ENCODE measurements around the gene TUBB3. TPM values are rescaled to one million over a fixed set of nuclear protein-coding genes. Genes with fewer than 3 reads are reported as not detected.
"Not testable (repeated sequence)": the region's sequence is repeated elsewhere in the genome, so short reads cannot be mapped to it uniquely, and the experiment has no call there.

TUBB3 gene
- polyA plus RNA-seq, 4 donors: 6.7 to 18.6 (median 9.8) TPM

- no peak for DNase-seq (ENCODE audit: low read depth in 4 of 4, low spot score in 3 of 4)
Measured at GRCh38 chr16:89960966-89961365, 37.8 kb downstream of the TUBB3 start.

GRCh38 chr16:89961920-89962319 lies 38.8 kb downstream of the TUBB3 start:
- DNase-seq (ENCODE audit: low read depth in 4 of 4, low spot score in 3 of 4): no peak

- DNase-seq (ENCODE audit: low read depth in 4 of 4, low spot score in 3 of 4): no peak
Measured at GRCh38 chr16:89962754-89963498, 39.8 kb downstream of the TUBB3 start.

GRCh38 chr16:89964201-89964600 lies 41.1 kb downstream of the TUBB3 start:
- no peak for DNase-seq (ENCODE audit: low read depth in 4 of 4, low spot score in 3 of 4)

GRCh38 chr16:89965447-89966225 lies 42.5 kb downstream of the TUBB3 start:
- no peak for DNase-seq (ENCODE audit: low read depth in 4 of 4, low spot score in 3 of 4)

GRCh38 chr16:89966756-89967155 lies 43.6 kb downstream of the TUBB3 start:
- no peak for DNase-seq (ENCODE audit: low read depth in 4 of 4, low spot score in 3 of 4)

GRCh38 chr16:89967436-89967835 lies 44.3 kb downstream of the TUBB3 start:
- not testable (repeated sequence) for DNase-seq (ENCODE audit: low read depth in 4 of 4, low spot score in 3 of 4)

GRCh38 chr16:89968074-89968473 lies 44.9 kb downstream of the TUBB3 start:
- not testable (repeated sequence) for DNase-seq (ENCODE audit: low read depth in 4 of 4, low spot score in 3 of 4)

GRCh38 chr16:89969741-89970410 lies 46.7 kb downstream of the TUBB3 start:
- DNase-seq (ENCODE audit: low read depth in 4 of 4, low spot score in 3 of 4): no peak

GRCh38 chr16:89971495-89972243 lies 48.5 kb downstream of the TUBB3 start:
- no peak for DNase-seq (ENCODE audit: low read depth in 4 of 4, low spot score in 3 of 4)

GRCh38 chr16:89972244-89973234 lies 49.4 kb downstream of the TUBB3 start:
- peak; percentile 87 to 96 (median 90) for DNase-seq (ENCODE audit: low read depth in 4 of 4, low spot score in 3 of 4)

GRCh38 chr16:89973235-89973634 lies 50.1 kb downstream of the TUBB3 start:
- DNase-seq (ENCODE audit: low read depth in 4 of 4, low spot score in 3 of 4): no peak

GRCh38 chr16:89973654-89974335 lies 50.7 kb downstream of the TUBB3 start:
- no peak for DNase-seq (ENCODE audit: low read depth in 4 of 4, low spot score in 3 of 4)

- no peak for DNase-seq (ENCODE audit: low read depth in 4 of 4, low spot score in 3 of 4)
Measured at GRCh38 chr16:89974870-89975269, 51.7 kb downstream of the TUBB3 start.

- DNase-seq (ENCODE audit: low read depth in 4 of 4, low spot score in 3 of 4): no peak
Measured at GRCh38 chr16:89981414-89981813, 58.3 kb downstream of the TUBB3 start.

GRCh38 chr16:89982318-89982717 lies 59.2 kb downstream of the TUBB3 start:
- DNase-seq (ENCODE audit: low read depth in 4 of 4, low spot score in 3 of 4): no peak

GRCh38 chr16:89983536-89983935 lies 60.4 kb downstream of the TUBB3 start:
- DNase-seq (ENCODE audit: low read depth in 4 of 4, low spot score in 3 of 4): no peak

- DNase-seq (ENCODE audit: low read depth in 4 of 4, low spot score in 3 of 4): no peak
Measured at GRCh38 chr16:89984216-89984615, 61.1 kb downstream of the TUBB3 start.

GRCh38 chr16:89985219-89985618 lies 62.1 kb downstream of the TUBB3 start:
- DNase-seq (ENCODE audit: low read depth in 4 of 4, low spot score in 3 of 4): no peak
